ENCODE results near the gene ERC2.

The ERC2 gene

DNA sequence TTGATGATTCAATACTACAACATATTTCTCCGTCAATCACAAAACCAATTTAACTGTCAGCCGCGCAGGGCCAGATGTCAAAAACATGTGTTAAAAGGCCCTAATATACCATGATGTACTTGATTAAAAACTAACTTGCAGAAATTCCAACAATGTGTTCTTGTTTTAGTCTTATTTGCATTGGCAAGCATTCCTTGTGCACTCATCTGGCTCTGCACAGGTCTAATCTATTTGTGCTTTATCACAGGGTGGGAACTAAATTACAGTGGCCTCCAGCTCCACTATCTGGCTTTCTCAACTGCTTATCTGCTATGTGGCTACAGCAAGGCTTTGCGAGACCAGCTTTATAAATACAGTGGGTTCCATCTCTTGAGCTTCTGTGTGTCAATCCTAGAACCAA lies 455.5 kb downstream of the ERC2 start:
- DNase-seq (ENCODE audit: low spot score) (no peak), FAIRE-seq (no peak)

DNA sequence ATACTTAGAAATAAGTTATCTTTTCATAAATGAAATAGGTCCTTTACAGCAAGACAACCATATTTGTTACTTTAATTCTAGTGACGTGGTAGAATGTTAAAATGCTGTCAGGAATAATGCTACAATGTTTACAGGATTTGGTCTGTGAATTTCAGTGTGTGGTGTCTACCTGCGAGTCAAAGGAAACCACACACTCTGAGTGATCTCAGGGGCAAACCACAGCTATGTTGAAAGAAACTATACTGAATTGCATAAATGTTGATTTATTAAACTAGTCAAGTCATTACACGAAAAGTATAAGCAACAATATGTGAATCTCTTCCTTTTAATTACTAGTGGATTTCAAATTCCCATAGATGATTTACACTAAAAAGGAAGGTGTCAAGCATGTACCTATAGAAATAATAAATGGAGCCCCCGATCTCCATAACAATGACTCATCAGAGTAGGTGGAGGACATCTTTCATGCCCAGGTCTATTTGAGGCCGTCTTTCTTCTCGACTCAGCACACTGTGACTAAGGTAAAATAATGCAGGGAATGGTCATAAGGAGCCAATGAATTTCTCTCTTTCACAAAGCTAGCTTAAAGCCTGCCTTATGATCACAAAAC lies 463.0 kb downstream of the ERC2 start:
- FAIRE-seq: no peak
- no peak for DNase-seq (ENCODE audit: low spot score)

DNA sequence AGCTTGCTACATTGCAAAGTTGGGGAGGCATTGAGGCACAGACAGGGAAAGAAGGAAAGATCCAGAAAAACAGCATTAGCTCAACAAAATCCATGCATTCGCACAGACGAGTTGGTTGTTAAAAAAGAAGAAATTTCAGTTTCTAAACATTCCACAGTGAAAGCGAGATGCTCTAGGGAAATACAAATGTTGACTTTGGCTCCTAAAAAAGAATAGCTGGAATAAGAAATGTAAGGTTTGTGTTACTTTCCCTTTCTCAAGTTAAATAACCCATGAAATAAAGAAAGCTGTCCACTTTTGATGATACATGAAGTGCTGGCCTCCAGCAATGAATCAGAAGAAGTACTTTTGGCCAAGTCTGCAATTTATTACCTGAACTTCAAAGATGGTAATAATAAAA lies 465.1 kb downstream of the ERC2 start:
- no peak for DNase-seq (ENCODE audit: low spot score)
- FAIRE-seq: no peak

DNA sequence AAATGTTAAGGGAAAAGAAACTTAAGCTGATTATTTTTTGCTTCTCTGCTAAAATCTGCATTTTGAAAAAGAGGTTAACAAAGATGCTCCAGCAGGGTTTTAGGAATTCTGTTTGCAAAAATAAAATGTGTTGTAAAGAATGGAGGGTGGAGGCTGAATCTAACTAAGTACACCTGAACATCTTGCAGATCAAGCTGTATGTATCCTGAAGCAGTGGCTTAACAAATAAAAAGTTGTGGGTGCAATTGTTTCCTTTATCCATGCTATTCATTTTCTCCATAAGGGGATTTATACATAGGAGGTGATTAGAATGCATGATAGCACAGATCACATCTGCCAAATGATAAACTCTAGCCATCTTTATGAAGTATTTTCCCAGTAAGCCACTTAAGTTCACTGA lies 466.3 kb downstream of the ERC2 start:
- DNase-seq (ENCODE audit: low spot score) (no peak), FAIRE-seq (no peak)

DNA sequence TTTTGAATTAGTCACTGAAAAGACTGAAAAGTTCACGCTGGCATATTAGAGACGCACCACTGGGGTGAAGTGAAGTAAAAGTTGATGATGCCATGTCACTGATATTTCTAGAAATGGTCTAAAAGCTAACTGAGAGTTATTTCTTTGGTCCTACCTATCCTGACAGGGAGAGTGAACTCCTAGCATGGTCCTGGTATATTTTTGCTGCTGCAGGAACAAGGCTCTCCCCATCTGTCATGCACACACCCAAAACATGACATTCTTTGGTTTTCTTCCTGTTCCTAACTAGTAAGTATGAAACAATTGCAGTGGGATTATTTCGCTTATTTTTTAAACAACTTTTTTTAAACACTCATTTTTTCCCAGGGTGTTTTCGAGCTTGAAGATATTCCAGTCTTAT lies 466.7 kb downstream of the ERC2 start:
- DNase-seq (ENCODE audit: low spot score) (no peak), FAIRE-seq (no peak)

DNA sequence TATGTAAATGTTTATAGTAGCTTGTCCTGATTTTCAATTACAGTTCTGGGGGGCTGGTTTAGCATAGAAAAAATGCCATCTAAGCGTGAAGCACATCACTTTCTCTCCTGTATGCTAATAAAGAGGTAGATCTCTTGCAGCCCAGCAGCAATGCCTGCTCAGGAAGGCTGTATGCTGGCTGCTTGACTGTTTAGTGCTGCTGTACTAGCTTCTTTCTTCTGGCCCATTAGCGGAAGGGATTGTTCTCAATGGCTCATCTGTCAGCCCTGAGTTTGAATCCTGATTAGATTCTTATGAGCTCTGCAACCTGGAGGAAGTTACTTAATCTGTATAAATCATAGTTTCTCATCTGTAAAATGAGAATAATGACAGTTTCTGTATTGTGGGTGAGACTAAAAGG lies 478.9 kb downstream of the ERC2 start:
- DNase-seq (ENCODE audit: low spot score) (no peak), FAIRE-seq (no peak)

DNA sequence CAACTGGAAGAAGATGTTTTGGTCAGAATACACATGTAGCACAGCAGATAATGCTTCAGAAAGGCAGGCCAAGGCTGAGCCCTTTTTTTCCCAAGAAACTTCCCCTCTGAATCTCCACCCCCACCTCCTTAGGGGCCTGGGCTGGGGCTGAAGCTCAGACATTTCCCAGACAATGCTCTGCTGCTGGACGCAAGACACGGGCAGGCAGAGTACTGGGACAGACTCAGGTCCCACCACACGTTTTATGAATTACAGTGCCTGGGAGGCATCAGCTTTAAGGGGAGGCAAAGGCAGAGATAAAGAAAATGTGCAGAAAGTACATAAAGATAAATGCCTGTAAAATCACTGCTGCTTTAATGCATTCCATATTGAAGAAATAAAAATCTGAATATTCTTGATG lies 479.4 kb downstream of the ERC2 start:
- FAIRE-seq (no peak), DNase-seq (ENCODE audit: low spot score) (no peak)

DNA sequence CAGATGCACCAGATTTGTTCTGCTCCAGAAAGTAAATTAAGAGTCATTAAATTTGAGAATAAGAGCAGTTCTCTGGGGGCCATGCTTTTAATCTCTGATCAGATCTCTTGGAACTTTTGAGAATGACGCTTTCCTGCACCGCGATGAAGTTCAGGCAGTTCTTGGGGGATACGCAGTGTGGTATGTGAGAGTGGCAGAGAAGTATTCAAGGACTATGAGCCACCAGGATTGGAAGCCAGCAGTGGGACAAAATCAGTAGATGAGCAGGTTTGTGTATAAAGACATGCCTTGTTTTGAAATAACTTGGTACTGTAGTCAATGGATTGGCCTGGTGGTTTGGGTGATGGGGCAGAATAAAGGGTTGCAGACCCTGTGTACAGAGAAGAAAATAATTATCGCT lies 483.6 kb downstream of the ERC2 start:
- DNase-seq (ENCODE audit: low spot score): no peak
- no peak for FAIRE-seq

DNA sequence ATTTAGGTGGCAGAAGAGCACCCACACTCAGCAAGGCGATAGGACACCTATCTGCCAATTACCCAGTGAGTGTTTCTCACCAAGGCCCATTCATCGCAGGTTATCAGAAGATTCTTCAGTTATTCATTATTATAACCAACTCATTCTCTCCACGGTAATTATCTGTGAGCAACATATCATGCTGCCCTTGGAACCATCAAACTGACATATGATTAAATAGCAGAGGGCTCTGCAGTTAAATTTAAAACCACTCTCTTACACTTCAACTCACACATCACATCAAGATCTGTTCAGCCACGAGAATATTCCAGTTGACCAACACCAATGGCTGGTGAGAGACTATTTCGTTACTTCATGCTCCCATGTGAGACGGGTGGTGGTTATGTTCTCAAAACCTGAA lies 489.3 kb downstream of the ERC2 start:
- DNase-seq (ENCODE audit: low spot score) (no peak), FAIRE-seq (no peak)

DNA sequence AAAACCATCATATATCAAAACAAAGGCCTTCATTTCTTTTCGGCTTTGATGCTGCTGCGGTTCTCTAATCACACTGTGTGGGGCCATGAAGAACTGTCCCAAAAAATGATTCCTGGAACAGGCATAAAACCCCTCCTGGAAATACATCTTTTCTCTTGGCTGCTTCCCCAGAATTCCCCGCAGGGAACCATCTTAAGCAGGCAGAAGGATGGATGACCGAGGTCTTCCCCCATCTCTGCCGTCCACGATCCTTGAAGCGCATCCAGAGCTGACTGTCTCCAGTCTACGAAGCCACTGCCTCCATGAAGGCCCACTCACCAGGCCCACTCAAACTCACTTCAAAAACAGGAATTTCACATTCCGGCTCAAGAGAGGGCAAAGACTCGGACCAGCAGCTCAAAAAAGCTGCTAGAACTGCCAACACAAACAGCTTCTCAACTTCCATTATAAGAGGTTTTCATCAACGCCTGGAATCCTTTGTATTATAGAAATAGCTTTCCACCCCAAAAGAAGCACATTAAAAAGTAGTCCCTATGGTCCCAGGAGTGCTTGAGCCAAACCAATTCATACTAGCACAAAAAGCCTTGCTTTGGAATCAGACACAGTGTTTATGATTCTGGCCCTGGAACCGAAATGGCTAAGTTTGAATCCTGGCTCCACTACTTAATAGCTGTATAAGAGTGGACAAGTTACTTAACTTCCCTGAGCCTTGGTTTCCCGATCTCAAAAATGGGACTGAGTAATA lies 493.7 kb downstream of the ERC2 start:
- DNase-seq (ENCODE audit: low spot score): no peak

DNA sequence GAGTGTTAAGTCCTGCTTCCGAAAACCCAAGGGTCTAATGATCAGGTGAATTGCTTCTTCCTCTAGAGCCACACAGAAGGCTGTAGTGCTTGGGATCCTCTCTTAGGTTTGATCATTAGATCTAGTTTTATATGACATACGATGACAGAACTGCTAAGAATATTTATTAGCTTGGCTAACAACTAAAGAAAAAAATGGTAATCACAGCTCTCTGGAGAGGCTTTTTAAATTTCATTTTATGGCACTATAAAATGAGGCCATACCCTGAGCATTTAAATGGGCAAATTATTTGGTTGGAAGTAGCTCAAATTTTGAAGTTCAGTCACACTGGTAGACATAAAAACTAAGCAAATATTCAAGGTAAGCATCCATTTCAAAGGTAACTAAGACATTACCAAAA lies 498.6 kb downstream of the ERC2 start:
- DNase-seq (ENCODE audit: low spot score): no peak
- no peak for FAIRE-seq

More for the DNA sequence above, 493.7 kb downstream of the ERC2 start:
- FAIRE-seq: no peak

DNA sequence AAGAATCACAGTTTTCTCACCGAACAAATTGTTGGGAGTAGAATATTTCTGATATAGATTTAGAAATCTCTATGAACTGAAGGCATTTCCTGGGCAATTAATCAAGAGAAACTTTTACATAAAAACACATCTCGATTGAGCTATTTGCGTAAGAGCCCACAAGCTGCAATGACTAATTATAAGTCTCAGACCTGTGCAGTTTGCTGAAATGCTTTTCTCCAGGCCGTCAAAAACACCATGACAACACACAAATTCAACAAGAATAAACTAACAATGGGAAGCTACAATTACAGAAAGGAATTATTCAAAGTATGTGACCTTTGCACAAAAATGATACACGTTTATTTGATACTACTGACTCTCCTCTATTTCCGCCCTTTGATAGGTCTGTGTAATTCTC lies 499.9 kb downstream of the ERC2 start:
- no peak for DNase-seq (ENCODE audit: low spot score)
- FAIRE-seq: no peak

DNA sequence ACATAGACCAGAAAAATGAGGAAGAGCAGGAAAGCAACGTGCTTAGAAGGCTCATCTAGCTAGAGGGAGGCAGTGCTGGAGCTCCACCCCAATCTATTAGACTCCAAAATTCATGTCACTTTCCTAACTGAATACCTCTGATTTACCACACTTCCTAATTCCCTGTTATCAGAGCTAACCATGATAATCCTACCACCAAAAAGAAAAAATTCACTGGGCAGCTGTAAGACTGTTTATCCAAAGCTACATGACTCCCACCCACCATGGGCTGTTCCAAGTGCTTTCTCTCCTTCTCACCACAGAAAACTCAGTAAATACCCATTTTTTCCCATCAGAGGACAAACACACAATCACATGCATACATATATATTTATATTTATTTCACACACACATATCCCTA lies 501.7 kb downstream of the ERC2 start:
- DNase-seq (ENCODE audit: low spot score): no peak
- no peak for FAIRE-seq

DNA sequence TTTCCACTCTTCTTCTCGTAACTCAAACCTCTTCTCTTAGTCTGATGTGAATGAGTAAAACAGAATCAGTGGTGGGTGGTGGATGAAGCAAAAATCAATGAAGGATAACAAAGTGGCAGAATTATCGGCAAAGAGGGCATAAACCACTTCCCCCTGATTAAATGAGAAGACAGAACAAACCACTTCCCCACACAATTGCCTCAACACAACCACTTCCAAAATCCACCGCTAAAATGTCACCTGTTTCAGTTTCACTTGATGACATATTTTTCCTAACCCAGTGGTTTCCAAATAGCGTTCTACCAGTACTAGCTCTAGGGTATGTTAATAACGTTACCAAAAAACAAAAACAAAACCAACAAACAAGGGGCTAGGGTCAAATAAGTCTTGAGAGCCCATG lies 502.5 kb downstream of the ERC2 start:
- DNase-seq (ENCODE audit: low spot score) (no peak), FAIRE-seq (no peak)

DNA sequence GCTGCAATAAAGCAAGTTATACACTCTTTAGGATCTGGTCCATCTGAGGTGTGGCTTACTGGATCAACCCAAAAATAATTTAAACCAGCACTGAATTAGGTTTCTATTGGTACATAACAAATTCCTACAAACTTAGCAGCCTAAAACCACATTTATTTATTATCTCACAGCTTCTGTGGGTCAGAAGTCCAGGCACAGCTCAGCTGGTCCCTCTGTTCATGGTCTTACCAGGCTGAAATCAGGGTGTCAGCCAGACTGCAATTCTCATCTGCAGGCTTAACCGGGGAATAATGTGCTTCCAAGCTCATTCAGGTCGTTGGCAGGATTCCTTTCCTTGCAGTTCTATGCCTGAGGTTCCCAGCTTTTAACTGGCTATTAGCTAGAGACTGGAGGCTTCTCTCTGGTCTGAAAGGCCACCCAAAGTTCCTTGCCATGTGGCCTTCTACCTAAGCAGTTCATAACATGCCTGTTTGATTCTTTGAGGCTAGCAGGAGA lies 503.7 kb downstream of the ERC2 start:
- no peak for FAIRE-seq
- no peak for DNase-seq (ENCODE audit: low spot score)

DNA sequence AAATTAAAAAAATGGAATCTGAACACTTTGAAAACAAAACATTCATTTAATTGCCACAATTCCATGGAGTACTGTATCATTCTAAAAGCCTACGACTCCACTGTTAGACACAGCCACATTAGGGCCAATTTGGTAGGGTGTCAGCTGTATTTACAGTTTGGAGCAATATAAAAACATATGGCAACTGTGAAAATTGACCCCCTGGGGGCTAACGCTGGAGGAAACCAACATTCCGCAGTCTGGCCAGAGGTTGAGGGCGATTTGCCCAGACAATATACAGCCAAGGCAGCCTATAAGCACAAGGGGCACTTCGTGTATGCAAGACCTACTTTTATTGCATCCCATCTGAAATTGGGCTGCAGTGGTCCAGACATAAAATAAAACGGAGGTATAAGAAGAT lies 504.7 kb downstream of the ERC2 start:
- DNase-seq (ENCODE audit: low spot score) (no peak), FAIRE-seq (no peak)

DNA sequence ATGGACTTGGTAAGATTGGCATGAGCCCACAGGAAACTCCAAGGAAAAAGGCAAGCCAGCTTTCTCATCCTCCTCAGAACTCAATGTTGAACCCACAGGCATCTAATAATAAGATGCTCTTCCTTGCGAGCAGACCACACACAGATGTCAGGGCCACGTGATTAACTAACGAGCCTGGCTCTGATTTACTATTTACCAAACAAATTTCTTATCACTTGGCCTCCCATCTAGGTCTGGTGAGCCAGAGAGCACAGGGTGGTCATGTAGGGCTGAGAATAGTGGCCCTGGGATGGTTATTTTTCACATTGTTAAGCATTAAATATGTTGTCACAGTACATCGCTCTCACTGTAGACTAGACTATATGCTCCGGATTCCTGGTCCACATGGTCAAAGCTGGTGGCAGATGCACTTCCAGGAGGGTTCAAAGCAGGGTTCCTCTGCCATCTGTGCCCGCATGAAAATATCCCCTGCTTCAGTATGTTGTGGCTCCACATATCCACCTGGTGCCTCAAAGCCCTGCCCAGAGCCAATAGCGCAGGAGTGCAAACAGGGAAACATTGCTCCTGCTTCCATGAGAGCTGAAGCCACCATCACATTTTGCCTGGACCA lies 508.7 kb downstream of the ERC2 start:
- DNase-seq (ENCODE audit: low spot score): no peak
- FAIRE-seq: no peak

DNA sequence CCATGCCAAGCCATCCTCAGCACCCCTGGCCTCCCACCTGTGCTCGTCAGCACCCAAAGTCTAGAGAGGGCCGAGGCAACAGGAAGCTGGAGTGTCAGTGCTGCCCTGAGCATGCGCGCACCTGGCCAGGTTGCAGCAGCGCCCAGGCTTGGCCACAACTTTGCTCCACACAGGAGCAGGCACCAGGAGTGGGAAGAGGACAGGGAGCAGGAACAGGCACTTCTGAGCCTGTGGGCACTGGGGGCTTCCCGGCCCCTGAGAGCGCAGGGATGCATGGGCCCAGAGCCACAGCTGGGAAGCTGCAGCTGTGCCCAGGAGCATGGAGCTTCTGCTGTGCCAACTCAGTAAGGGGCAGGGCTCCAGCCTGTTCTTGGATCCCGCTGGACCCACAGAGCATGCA lies 509.7 kb downstream of the ERC2 start:
- FAIRE-seq (no peak), DNase-seq (ENCODE audit: low spot score) (no peak)

DNA sequence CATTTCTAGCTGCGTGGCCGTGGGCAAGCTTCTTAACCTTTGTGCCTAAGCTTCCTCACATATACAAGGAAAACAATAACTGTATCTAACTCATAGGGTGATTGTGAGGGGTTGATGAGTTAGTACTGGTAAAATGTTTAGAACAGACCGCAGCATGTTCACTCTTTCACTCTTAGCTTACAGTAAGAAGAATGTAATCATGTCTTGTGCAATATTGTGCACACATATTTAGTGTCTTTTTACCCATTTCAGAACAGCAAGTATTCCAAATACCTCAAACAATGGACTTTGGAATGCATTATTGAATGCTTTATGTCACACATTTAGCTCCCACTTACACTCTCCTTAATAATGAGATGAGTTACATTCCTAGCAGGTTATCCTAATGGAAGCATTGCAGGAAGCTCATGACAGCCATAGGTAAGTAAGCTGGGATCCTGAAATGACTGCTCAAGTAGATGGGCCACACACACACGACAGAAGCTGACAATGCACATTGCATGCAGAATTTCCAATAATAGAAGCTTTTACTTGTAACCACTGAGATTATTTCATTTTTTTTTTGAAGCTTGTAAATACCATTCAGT lies 512.3 kb downstream of the ERC2 start:
- no peak for FAIRE-seq
- no peak for DNase-seq (ENCODE audit: low spot score)

DNA sequence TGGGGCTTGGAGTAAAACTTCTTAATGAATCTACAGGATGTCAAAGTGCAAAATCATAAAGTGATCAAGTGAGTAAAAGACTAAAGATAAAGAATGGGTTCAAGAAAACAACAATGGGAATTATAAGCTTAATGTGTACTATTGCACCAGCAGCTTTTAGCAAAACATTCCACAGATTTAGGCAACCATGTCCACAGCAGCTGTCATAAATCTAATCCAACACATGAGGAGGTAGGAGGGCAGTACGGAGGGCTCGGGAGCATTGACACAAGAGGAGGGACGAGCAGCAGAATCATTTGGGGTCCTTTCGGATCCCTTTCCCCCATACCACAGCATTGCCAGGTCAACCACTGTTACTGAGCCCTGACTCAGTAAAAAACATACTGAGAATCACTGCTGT lies 516.9 kb downstream of the ERC2 start:
- DNase-seq (ENCODE audit: low spot score) (no peak), FAIRE-seq (no peak)

DNA sequence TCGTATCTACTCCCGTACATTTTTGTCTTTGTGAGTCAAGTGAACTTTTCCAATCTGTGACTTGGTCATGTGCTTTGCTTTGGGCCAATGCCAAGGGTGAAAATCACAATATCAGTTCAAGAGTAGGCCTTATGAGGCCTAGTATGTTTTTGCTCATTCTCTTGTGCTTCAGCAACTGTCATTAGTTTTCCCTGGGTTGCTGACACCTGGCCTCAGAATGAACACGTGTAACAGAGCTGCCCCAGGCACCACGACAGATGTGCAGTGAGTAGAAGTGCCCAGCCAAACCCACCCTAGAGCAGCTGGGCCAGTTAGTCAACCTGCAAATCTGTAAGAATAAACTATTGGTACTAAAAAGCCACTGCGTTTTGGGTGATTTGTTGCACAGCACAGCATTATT lies 520.9 kb downstream of the ERC2 start:
- no peak for FAIRE-seq

DNA sequence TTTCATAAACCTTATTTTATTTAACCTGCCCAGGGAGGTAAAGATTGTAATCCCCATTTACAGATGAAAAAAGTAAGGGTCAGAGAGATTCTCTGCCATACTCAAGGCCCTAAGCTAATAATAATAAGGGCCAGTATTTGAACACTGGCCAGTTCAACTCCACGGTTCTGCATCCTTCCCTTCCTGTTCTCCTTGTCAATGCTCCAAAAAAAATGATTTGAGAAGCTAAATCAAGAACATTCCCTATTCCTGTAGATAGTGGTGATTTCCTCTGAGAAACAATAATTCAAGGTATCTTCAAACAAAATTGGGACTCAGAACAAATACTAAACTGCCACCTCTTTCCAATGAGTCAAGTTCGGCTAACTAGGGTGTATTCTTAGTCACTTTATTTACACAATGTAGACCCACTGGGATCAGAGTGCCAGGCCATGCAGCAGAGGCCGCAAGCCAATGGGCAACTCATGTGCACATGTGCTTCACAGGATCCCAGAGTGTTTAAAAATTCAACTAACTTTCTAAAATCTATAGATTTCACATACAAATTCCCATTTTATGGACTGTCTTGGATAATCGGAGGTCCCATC lies 521.6 kb downstream of the ERC2 start:
- FAIRE-seq: no peak
- no peak for DNase-seq (ENCODE audit: low spot score)

More for the DNA sequence above, 520.9 kb downstream of the ERC2 start:
- DNase-seq (ENCODE audit: low spot score): no peak

Measured in RCC 7860 (cell line).